Coronary artery (tissue), 2 donors: ENCODE data around the gene SPACA5.

Experiments
- DNase-seq: peaks from one replicate; pipeline ENCODE4 v3.0.0-alpha.2; 2017; ENCODE audit warnings: low spot score
- H3K27ac ChIP-seq, 2 donors: fragments of 200-600 bp; sonication (generic); one replicate each; pipeline ENCODE4 v1.5.1; 2016 to 2019
- H3K4me3 ChIP-seq: fragments of 200-600 bp; sonication (generic); 2 replicates; pipeline ENCODE4 v1.5.1; 2016; ENCODE audit warnings: mild to moderate bottlenecking, moderate library complexity
- TF ChIP-seq, protein P1 (sequence below): fragments of 200-600 bp; sonication (generic); IDR thresholded peaks from one replicate; pipeline ENCODE4 v1.5.1; 2019; ENCODE audit warnings: antibody characterized with exemption

The SPACA5 gene

DNA sequence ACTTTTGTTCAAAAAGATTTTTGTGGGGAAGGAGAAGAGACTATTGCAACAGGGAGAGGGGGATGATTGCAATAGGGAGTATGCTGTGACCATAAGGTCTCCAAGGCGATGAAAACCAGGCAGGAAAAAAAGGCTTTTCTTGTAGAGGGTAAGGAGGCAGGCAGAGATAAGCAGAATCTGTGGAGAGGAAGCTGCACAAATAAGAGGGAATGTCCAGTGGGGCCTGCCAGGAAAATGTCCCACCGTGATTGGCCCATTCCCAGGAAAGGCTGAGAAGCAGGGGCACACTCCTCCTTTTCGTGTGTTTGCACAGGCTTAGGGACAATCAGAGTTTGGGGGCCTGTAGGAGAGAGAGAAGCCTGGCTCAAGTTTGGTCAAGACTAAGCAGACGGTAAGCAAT, 29.1 kb downstream of the SPACA5 start:
- H3K4me3 ChIP-seq = no peak overlapping the region
- H3K27ac ChIP-seq = no peak overlapping the region
- TF ChIP-seq, protein P1, sequence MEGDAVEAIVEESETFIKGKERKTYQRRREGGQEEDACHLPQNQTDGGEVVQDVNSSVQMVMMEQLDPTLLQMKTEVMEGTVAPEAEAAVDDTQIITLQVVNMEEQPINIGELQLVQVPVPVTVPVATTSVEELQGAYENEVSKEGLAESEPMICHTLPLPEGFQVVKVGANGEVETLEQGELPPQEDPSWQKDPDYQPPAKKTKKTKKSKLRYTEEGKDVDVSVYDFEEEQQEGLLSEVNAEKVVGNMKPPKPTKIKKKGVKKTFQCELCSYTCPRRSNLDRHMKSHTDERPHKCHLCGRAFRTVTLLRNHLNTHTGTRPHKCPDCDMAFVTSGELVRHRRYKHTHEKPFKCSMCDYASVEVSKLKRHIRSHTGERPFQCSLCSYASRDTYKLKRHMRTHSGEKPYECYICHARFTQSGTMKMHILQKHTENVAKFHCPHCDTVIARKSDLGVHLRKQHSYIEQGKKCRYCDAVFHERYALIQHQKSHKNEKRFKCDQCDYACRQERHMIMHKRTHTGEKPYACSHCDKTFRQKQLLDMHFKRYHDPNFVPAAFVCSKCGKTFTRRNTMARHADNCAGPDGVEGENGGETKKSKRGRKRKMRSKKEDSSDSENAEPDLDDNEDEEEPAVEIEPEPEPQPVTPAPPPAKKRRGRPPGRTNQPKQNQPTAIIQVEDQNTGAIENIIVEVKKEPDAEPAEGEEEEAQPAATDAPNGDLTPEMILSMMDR = no peak
- peak; percentile 17 for DNase-seq

DNA sequence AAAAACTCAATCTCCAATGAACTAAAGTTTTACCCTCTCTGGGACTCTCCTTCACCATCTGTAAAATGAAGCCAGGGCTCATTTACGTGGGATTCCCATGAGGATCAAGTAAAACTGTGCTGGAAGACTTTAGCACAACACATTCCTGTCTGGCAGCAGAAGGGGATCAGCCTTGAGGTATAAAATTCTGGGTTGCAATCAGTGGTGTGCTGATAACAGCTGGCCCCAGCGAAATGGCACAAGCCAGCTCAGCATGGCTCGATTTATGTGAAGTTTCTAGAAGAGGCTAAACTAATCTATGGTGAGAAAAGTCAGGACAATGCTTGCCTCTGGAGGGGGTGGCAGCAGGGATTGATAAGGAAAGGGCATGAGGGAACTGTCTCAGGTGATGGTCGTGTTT, 36.3 kb downstream of the SPACA5 start:
- TF ChIP-seq, protein P1 = no peak

DNA sequence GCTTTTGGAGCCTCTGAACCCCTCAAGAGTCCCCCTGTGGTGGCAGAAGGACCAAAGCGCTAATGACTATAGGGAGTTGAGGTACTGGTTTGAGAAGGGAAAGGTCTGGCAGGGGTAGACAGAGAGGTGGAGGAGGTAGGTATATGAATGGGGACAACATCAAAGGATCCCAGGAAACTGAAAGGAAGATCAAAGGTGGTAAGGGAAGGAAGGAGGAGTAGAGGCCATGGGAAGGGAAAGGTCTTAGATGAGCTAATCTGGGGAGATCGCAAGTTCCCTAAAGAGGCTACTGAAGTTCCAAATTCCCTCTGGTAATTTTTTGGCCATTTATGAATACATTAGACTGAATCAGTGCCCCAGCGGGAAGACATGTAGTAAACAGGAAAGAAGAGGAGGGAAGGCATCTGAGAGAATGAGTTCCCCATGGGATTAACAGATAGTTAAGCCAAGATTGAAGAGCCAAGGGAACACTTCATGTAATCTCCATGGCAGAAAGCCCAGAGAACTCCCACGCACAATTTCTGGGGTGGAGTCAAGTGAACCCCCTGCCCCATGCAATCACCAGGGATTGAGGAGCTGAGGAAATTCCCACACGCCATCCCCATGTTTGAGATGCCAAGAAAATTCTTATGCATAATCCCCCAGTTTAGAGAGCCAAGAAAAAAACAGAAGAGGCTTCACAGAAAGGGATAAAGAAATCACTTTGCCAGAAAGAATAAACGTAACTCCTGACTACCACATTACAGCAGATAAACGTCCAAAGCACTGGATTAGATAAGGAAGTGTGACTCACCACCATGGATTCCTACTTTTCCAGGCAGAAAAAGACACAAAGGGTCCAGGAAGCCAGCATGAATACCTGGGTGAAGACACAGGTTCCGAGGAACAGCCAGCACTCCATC, 38.9 kb downstream of the SPACA5 start:
- DNase-seq = no peak
- Histone ChIP-seq H3K27ac (peak overlapping the region in 1 of 2 donors; percentile 31), H3K4me3 (no peak overlapping the region)
- TF ChIP-seq, protein P1 = no peak

More for the DNA sequence above, 36.3 kb downstream of the SPACA5 start:
- Histone ChIP-seq H3K27ac (no peak overlapping the region), H3K4me3 (no peak overlapping the region)
- no peak for DNase-seq

DNA sequence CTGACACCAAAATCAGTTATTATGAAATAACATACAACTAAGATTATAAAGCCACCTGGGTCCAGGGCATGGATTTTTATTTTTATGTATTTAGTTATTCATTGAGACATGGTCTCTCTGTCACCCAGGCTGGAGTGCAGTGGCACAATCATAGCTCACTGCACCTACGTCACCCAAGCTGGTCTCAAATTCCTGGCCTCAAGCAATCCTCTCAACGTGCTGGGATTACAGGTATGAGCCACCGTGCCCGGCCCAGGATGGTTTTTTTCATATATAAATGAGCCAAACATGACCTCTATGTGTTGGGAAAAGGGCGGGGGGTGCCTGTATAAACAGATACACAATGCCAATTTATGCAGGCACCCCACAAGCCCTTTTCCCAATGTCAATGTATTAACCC, 40.1 kb downstream of the SPACA5 start:
- DNase-seq = no peak
- TF ChIP-seq, protein P1 = no peak
- Histone ChIP-seq H3K27ac (no peak overlapping the region), H3K4me3 (no peak overlapping the region)

DNA sequence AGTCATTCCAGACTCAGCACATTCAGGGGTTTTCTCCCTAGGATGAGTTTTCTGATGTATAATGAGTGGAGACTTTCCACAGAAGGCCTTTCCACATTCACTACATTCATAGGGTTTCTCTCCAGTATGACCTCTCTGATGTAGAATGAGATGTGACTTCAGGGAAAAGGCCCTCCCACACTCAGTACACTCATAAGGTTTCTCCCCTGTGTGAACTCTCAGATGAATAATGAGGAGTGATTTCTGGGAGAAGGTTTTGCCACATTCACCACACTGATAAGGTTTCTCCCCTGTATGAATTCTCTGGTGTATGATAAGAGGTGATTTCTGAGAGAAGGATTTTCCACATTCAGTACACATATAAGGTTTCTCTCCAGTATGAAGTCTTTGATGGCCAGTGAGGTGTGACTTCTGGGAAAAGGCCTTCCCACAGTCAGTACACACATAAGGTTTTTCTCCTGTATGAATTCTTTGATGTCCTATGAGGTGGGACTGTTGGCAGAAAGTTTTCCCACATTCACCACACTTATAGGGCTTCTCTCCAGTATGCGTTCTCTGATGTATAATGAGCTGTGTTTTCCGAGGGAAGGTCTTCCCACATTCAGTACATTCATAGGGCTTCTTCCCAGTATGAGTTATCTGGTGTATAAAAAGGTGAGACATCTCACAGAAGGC, 52.0 kb downstream of the SPACA5 start:
- TF ChIP-seq, protein P1 = no peak
- Histone ChIP-seq H3K27ac (no peak overlapping the region), H3K4me3 (no peak overlapping the region)
- DNase-seq = no peak

DNA sequence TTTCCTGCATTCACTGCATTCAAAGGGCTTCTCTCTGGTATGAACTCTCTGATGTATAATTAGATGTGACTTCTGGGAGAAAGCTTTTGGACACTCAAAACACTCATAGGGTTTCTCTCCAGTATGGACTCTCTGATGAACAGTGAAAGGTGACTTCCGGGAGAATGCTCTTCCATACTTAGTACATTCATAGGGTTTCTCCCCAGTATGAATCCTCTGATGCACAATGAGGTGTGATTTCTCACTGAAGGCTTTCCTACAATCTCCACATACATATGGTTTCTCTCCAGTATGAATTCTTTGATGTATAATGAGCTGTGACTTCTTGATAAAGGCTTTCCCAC, 52.5 kb downstream of the SPACA5 start:
- no peak for DNase-seq

More for the DNA sequence above, 52.5 kb downstream of the SPACA5 start:
- TF ChIP-seq, protein P1 = no peak
- H3K27ac ChIP-seq = no peak overlapping the region
- H3K4me3 ChIP-seq = no peak overlapping the region
